ENCODE data around the gene C22orf15. TPM values are rescaled to one million over a fixed set of nuclear protein-coding genes. Genes with fewer than 3 reads are reported as not detected.

Gene C22orf15
- total RNA-seq, 1 donor from 2014 or later: not detected

- H3K36me3 ChIP-seq (ENCODE audit: control insufficient read depth in 3 of 3, insufficient read depth in 3 of 3, low read length in 3 of 3): peaks cover 0 to 8% (median 7%) of the 10 kb centered on the region in 3 donors
- no peak overlapping the region for H3K9ac ChIP-seq (ENCODE audit: low read depth in 1 of 3, low read length in 3 of 3)
- no peaks in the 10 kb centered on the region for H3K27me3 ChIP-seq (ENCODE audit: control insufficient read depth in 3 of 3, insufficient read depth in 3 of 3, low read length in 3 of 3)
- no peak overlapping the region for H3K4me3 ChIP-seq (ENCODE audit: low read length in 3 of 3)
- H3K4me1 ChIP-seq (ENCODE audit: control insufficient read depth in 3 of 3, insufficient read depth in 3 of 3, low read length in 3 of 3): peaks cover 15 to 17% (median 16%) of the 10 kb centered on the region in 3 donors
- no peak overlapping the region for H3K27ac ChIP-seq (ENCODE audit: low read depth, low read length)
- H3K9me3 ChIP-seq (ENCODE audit: control insufficient read depth in 3 of 3, low read length in 3 of 3): no peaks in the 10 kb centered on the region
Measured at GRCh38 chr22:23759566-23759965, 3.2 kb upstream of the C22orf15 start.

DNA sequence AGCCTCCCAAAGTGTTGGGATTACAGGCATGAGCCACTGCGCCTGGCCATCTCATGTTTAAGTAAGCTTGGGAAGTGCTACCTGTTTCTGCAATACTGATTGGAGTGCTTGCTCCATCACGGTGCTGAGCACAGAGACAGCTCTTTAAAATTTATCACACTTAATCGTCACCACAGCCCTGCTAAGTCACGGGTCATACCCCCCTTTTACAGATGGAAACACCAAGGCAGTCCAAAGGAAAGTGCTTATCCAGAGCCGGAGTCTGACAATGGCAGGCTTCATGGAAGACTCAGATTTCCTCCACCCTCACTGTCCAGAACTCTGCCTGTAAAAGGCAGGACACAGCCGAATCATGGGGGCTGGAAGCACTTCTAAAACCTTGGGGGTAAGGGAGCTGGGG lies 2.7 kb upstream of the C22orf15 start:
- Histone ChIP-seq H3K27ac (ENCODE audit: low read depth, low read length) (no peak overlapping the region), H3K4me1 (ENCODE audit: control insufficient read depth in 3 of 3, insufficient read depth in 3 of 3, low read length in 3 of 3) (peaks cover 20 to 22% (median 20%) of the 10 kb centered on the region in 3 donors), H3K27me3 (ENCODE audit: control insufficient read depth in 3 of 3, insufficient read depth in 3 of 3, low read length in 3 of 3) (no peaks in the 10 kb centered on the region), H3K4me3 (ENCODE audit: low read length in 3 of 3) (no peak overlapping the region), H3K9me3 (ENCODE audit: control insufficient read depth in 3 of 3, low read length in 3 of 3) (no peaks in the 10 kb centered on the region), H3K9ac (ENCODE audit: low read depth in 1 of 3, low read length in 3 of 3) (peak overlapping the region in 1 of 3 donors; percentile 12), H3K36me3 (ENCODE audit: control insufficient read depth in 3 of 3, insufficient read depth in 3 of 3, low read length in 3 of 3) (peaks cover 0 to 12% (median 8%) of the 10 kb centered on the region in 3 donors)

- peaks cover 36 to 47% (median 44%) of the 10 kb centered on the region in 3 donors for H3K4me1 ChIP-seq (ENCODE audit: control insufficient read depth in 3 of 3, insufficient read depth in 3 of 3, low read length in 3 of 3)
- no peak overlapping the region for H3K4me3 ChIP-seq (ENCODE audit: low read length in 3 of 3)
- no peaks in the 10 kb centered on the region for H3K9me3 ChIP-seq (ENCODE audit: control insufficient read depth in 3 of 3, low read length in 3 of 3)
- H3K27me3 ChIP-seq (ENCODE audit: control insufficient read depth in 3 of 3, insufficient read depth in 3 of 3, low read length in 3 of 3): no peaks in the 10 kb centered on the region
- H3K36me3 ChIP-seq (ENCODE audit: control insufficient read depth in 3 of 3, insufficient read depth in 3 of 3, low read length in 3 of 3): peaks cover 3 to 21% (median 8%) of the 10 kb centered on the region in 3 donors
- H3K9ac ChIP-seq (ENCODE audit: low read depth in 1 of 3, low read length in 3 of 3): peak overlapping the region in 1 of 3 donors; percentile 20
- H3K27ac ChIP-seq (ENCODE audit: low read depth, low read length): no peak overlapping the region
Measured at GRCh38 chr22:23763579-23763945, 772 bp downstream of the C22orf15 start.

DNA sequence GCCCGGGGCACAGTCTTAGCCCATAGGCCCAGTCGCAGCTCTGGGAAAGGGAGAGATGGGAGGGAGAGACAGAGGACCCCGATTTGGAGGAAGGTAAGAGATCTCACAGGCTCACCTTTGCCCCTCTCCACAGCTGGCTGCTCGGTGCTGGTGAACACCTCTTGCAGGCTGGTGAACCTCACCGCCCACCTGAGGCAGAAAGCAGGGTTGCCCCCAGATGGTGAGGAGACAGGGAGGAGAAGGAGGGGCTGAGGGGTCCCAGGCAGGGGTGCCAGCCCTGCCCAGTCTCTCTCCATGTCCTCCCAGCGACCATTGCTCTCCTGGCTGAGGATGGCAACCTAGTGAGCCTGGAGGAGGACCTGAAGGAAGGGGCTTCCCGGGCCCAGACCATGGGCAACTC lies 1.2 kb downstream of the C22orf15 start:
- no peak overlapping the region for H3K27ac ChIP-seq (ENCODE audit: low read depth, low read length)
- H3K4me1 ChIP-seq (ENCODE audit: control insufficient read depth in 3 of 3, insufficient read depth in 3 of 3, low read length in 3 of 3): peaks cover 38 to 51% (median 46%) of the 10 kb centered on the region in 3 donors
- no peak overlapping the region for H3K4me3 ChIP-seq (ENCODE audit: low read length in 3 of 3)

GRCh38 chr22:23764899-23765881 lies 2.4 kb downstream of the C22orf15 start:
- no peak overlapping the region for H3K27ac ChIP-seq (ENCODE audit: low read depth, low read length)
- peak overlapping the region in 2 of 3 donors; percentile 43 to 65 for H3K4me3 ChIP-seq (ENCODE audit: low read length in 3 of 3)

More for the DNA sequence above, 1.2 kb downstream of the C22orf15 start:
- no peaks in the 10 kb centered on the region for H3K27me3 ChIP-seq (ENCODE audit: control insufficient read depth in 3 of 3, insufficient read depth in 3 of 3, low read length in 3 of 3)
- no peaks in the 10 kb centered on the region for H3K9me3 ChIP-seq (ENCODE audit: control insufficient read depth in 3 of 3, low read length in 3 of 3)
- peak overlapping the region in 1 of 3 donors; percentile 68 for H3K9ac ChIP-seq (ENCODE audit: low read depth in 1 of 3, low read length in 3 of 3)
- peaks cover 3 to 21% (median 8%) of the 10 kb centered on the region in 3 donors for H3K36me3 ChIP-seq (ENCODE audit: control insufficient read depth in 3 of 3, insufficient read depth in 3 of 3, low read length in 3 of 3)

DNA sequence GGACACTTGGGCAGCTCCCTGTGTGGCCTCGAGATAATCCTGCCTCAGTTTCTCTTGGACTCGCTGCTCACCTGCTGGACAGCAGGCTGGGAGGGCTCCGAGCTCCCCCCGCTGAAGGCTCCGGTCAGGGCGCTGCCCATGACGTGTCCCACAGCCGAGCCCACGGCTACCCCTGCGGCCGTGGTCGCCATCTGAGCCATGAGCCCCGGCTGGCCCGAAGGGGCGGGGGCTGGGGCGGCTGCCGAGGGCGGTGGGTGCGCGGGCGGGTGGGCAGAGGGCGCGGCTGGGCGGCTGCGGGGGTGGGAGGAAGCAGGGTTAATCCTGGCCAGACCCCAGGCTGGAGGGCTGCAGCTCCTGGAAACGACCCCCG lies 4.5 kb downstream of the C22orf15 start:
- Histone ChIP-seq H3K4me3 (ENCODE audit: low read length in 3 of 3) (peak overlapping the region; percentile 82 to 96 (median 95)), H3K36me3 (ENCODE audit: control insufficient read depth in 3 of 3, insufficient read depth in 3 of 3, low read length in 3 of 3) (peaks cover 3 to 21% (median 8%) of the 10 kb centered on the region in 3 donors), H3K4me1 (ENCODE audit: control insufficient read depth in 3 of 3, insufficient read depth in 3 of 3, low read length in 3 of 3) (peaks cover 40 to 62% (median 54%) of the 10 kb centered on the region in 3 donors), H3K27me3 (ENCODE audit: control insufficient read depth in 3 of 3, insufficient read depth in 3 of 3, low read length in 3 of 3) (no peaks in the 10 kb centered on the region), H3K9ac (ENCODE audit: low read depth in 1 of 3, low read length in 3 of 3) (peak overlapping the region; percentile 96 to 100 (median 98)), H3K27ac (ENCODE audit: low read depth, low read length) (peak overlapping the region; percentile 99), H3K9me3 (ENCODE audit: control insufficient read depth in 3 of 3, low read length in 3 of 3) (no peaks in the 10 kb centered on the region)

More at GRCh38 chr22:23764899-23765881, 2.4 kb downstream of the C22orf15 start:
- Histone ChIP-seq H3K9ac (ENCODE audit: low read depth in 1 of 3, low read length in 3 of 3) (peak overlapping the region in 2 of 3 donors; percentile 57 to 71), H3K4me1 (ENCODE audit: control insufficient read depth in 3 of 3, insufficient read depth in 3 of 3, low read length in 3 of 3) (peaks cover 38 to 59% (median 51%) of the 10 kb centered on the region in 3 donors), H3K36me3 (ENCODE audit: control insufficient read depth in 3 of 3, insufficient read depth in 3 of 3, low read length in 3 of 3) (peaks cover 3 to 21% (median 8%) of the 10 kb centered on the region in 3 donors), H3K27me3 (ENCODE audit: control insufficient read depth in 3 of 3, insufficient read depth in 3 of 3, low read length in 3 of 3) (no peaks in the 10 kb centered on the region), H3K9me3 (ENCODE audit: control insufficient read depth in 3 of 3, low read length in 3 of 3) (no peaks in the 10 kb centered on the region)

DNA sequence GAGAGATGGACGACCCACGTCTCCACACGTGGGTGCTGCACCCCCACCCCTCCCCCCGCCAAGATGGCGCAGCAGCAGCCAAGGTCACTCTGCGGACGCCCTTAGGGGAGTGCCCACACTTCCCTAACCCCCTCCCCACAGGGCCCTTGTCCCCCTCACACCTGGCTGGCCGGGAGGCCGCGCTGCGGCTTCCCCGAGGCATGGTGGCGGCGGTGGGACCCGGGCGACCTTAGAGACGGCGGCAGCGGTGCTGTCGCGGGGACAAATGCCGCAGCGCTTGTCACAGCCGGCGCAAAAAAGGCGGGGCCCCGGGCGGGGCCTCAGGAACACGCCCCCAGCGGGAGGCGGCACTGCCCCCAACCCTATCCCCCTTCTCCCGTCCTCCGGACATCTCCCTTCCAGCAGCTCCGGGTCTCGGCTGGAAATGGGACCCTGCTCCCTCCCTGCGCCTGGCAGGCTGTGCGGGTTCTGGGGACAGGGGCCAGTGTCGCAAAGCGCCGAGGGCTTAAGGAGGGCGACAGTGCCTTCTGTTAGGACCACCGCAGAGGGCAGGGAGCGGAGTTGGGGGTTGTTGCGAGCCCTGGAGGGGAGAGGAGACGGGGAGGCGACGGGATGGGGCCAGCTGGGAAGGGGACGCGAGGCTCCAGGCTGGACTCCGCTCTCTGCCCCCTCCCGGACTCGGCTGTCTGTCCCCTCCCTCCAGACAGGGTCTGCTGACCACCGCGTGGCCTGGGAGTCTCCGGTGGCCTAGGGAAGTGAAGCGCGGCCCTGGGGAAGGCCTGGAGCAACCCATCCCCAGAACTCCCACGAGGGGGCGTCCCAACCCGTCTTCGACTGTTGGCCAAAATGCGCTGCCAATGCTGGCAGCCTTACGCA lies 5.1 kb downstream of the C22orf15 start, which contains the start of gene CHCHD10:
Gene CHCHD10, minus strand, starts transcription at position 300 of the 876 bp plus-strand sequence. Its CDS starts 98 bp downstream, at position 202.
- no peaks in the 10 kb centered on the region for H3K27me3 ChIP-seq (ENCODE audit: control insufficient read depth in 3 of 3, insufficient read depth in 3 of 3, low read length in 3 of 3)
- H3K36me3 ChIP-seq (ENCODE audit: control insufficient read depth in 3 of 3, insufficient read depth in 3 of 3, low read length in 3 of 3): peaks cover 3 to 21% (median 8%) of the 10 kb centered on the region in 3 donors
- peak within 1 kb of the TSS; percentile 82 to 96 (median 95) for H3K4me3 ChIP-seq (ENCODE audit: low read length in 3 of 3)
- no peaks in the 10 kb centered on the region for H3K9me3 ChIP-seq (ENCODE audit: control insufficient read depth in 3 of 3, low read length in 3 of 3)
- peaks cover 40 to 63% (median 54%) of the 10 kb centered on the region in 3 donors for H3K4me1 ChIP-seq (ENCODE audit: control insufficient read depth in 3 of 3, insufficient read depth in 3 of 3, low read length in 3 of 3)
- peak within 1 kb of the TSS; percentile 99 for H3K27ac ChIP-seq (ENCODE audit: low read depth, low read length)
- peak within 1 kb of the TSS; percentile 96 to 100 (median 98) for H3K9ac ChIP-seq (ENCODE audit: low read depth in 1 of 3, low read length in 3 of 3)

- H3K4me3 ChIP-seq (ENCODE audit: low read length in 3 of 3): no peak overlapping the region
- no peak overlapping the region for H3K27ac ChIP-seq (ENCODE audit: low read depth, low read length)
- peaks cover 0 to 3% (median 2%) of the 10 kb centered on the region in 3 donors for H3K27me3 ChIP-seq (ENCODE audit: control insufficient read depth in 3 of 3, insufficient read depth in 3 of 3, low read length in 3 of 3)
- peaks cover 34 to 62% (median 53%) of the 10 kb centered on the region in 3 donors for H3K4me1 ChIP-seq (ENCODE audit: control insufficient read depth in 3 of 3, insufficient read depth in 3 of 3, low read length in 3 of 3)
- H3K36me3 ChIP-seq (ENCODE audit: control insufficient read depth in 3 of 3, insufficient read depth in 3 of 3, low read length in 3 of 3): peaks cover under 1 to 15% (median 3%) of the 10 kb centered on the region in 3 donors
- peak overlapping the region in 1 of 3 donors; percentile 50 for H3K9ac ChIP-seq (ENCODE audit: low read depth in 1 of 3, low read length in 3 of 3)
- H3K9me3 ChIP-seq (ENCODE audit: control insufficient read depth in 3 of 3, low read length in 3 of 3): no peaks in the 10 kb centered on the region
Measured at GRCh38 chr22:23769321-23769965, 6.7 kb downstream of the C22orf15 start.

DNA sequence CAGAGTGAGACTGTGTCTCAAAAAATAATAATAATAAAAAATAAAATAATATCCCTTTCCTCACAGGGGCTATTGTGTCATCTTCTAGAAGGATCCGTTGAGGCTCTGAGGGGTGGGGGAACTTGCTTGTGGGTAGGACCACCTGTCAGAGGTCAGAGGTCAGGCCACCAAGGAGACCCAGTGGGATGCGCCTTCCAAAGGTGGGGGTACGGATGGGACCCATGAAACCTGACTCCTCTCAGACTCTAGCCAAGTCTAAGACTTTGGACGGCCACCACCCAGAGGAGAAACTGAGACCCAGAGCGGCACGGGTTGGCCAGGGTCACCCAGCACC lies 9.5 kb downstream of the C22orf15 start:
- peaks cover 16 to 45% (median 31%) of the 10 kb centered on the region in 3 donors for H3K4me1 ChIP-seq (ENCODE audit: control insufficient read depth in 3 of 3, insufficient read depth in 3 of 3, low read length in 3 of 3)

More for the DNA sequence above, 9.5 kb downstream of the C22orf15 start:
- Histone ChIP-seq H3K9ac (ENCODE audit: low read depth in 1 of 3, low read length in 3 of 3) (peak overlapping the region; percentile 45 to 71 (median 47)), H3K27ac (ENCODE audit: low read depth, low read length) (no peak overlapping the region), H3K36me3 (ENCODE audit: control insufficient read depth in 3 of 3, insufficient read depth in 3 of 3, low read length in 3 of 3) (no peaks in the 10 kb centered on the region), H3K4me3 (ENCODE audit: low read length in 3 of 3) (peak overlapping the region; percentile 31 to 58 (median 57)), H3K9me3 (ENCODE audit: control insufficient read depth in 3 of 3, low read length in 3 of 3) (no peaks in the 10 kb centered on the region), H3K27me3 (ENCODE audit: control insufficient read depth in 3 of 3, insufficient read depth in 3 of 3, low read length in 3 of 3) (peaks cover 0 to 3% (median 2%) of the 10 kb centered on the region in 3 donors)

Data from skeletal muscle tissue (tissue), 4 donors.